Measurements from ENCODE around the gene SRPX. TPM values are rescaled to one million over a fixed set of nuclear protein-coding genes. Genes with fewer than 3 reads are reported as not detected.

The SRPX gene
- polyA plus RNA-seq, 1 donor: 18.9 TPM

GRCh38 chrX:38172596-38172995 lies 48.1 kb downstream of the SRPX start:
- no peak for DNase-seq
- H3K27me3 ChIP-seq (ENCODE audit: control insufficient read depth, insufficient read depth, low read length): no peaks in the 10 kb centered on the region
- WGBS (ENCODE audit: insufficient coverage, low lambda C conversion rate): no CpG with 5 or more reads among the region's 3 CpGs
- no peak overlapping the region for H3K4me3 ChIP-seq (ENCODE audit: low read length)
- H3K4me1 ChIP-seq (ENCODE audit: control insufficient read depth, insufficient read depth, low read length): no peaks in the 10 kb centered on the region
- H3K9me3 ChIP-seq (ENCODE audit: control insufficient read depth, low read depth, low read length): no peaks in the 10 kb centered on the region
- H3K27ac ChIP-seq (ENCODE audit: low read length): no peak overlapping the region
- no peaks in the 10 kb centered on the region for H3K36me3 ChIP-seq (ENCODE audit: control insufficient read depth, insufficient read depth, low read length)

- no peaks in the 10 kb centered on the region for H3K27me3 ChIP-seq (ENCODE audit: control insufficient read depth, insufficient read depth, low read length)
- no CpG with 5 or more reads among the region's 1 CpG for WGBS (ENCODE audit: insufficient coverage, low lambda C conversion rate)
- no peaks in the 10 kb centered on the region for H3K9me3 ChIP-seq (ENCODE audit: control insufficient read depth, low read depth, low read length)
- DNase-seq: no peak
- H3K4me1 ChIP-seq (ENCODE audit: control insufficient read depth, insufficient read depth, low read length): no peaks in the 10 kb centered on the region
- H3K36me3 ChIP-seq (ENCODE audit: control insufficient read depth, insufficient read depth, low read length): no peaks in the 10 kb centered on the region
- H3K4me3 ChIP-seq (ENCODE audit: low read length): no peak overlapping the region
- no peak overlapping the region for H3K27ac ChIP-seq (ENCODE audit: low read length)
These were observed 50.1 kb downstream of the SRPX start for GRCh38 chrX:38170556-38170955.

DNA sequence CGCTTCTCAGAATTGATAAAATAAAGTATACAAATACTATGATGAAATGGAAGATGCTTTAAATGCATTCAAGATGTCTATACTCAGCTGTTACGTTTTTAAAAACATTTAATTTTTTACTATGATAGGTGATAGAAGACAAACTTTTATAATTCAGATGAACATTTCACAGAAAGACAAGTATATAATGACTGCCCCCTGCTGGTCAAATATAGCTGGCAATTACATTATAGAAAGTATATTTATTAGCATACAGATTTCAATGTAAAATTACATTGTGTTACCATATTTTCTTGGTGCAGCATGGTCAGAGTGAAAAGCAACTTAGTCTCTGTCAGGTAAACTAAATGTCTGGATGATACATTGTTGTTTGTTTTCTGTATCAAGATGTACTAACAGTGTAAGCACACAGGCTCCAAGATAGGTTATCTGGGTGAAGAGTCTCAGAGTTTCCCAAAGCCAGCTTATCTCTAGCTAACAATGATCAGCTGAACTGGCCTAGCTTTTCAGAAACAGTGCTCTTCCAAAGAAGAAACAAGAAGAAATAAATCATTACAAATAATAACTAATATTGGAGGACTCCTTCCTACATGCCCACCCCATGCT lies 54.1 kb downstream of the SRPX start:
- WGBS (ENCODE audit: insufficient coverage, low lambda C conversion rate): no CpG with 5 or more reads among the region's 2 CpGs
- DNase-seq: peak; percentile 6 to 12
- no peaks in the 10 kb centered on the region for H3K9me3 ChIP-seq (ENCODE audit: control insufficient read depth, low read depth, low read length)
- no peaks in the 10 kb centered on the region for H3K36me3 ChIP-seq (ENCODE audit: control insufficient read depth, insufficient read depth, low read length)
- H3K27me3 ChIP-seq (ENCODE audit: control insufficient read depth, insufficient read depth, low read length): no peaks in the 10 kb centered on the region
- H3K27ac ChIP-seq (ENCODE audit: low read length): no peak overlapping the region
- H3K4me3 ChIP-seq (ENCODE audit: low read length): no peak overlapping the region
- no peaks in the 10 kb centered on the region for H3K4me1 ChIP-seq (ENCODE audit: control insufficient read depth, insufficient read depth, low read length)

DNA sequence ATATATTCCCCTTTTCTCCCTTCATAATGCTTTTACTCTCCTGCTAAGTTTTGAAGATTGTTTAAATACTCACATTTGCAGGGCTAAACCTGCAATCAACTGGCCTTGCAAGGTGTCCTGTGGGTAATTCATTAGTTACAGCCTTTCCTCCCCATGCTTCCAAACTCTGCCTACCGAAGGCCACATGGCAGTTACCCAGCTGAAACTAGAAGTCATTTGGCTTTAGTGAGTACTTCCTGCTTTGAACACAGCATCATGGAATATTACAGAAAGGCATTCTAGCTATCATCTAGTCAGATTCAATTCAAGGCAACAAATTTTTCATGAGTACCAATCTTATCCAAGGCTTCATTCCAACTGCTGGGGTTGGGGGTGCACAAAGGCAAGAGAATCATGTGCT lies 55.6 kb downstream of the SRPX start:
- Histone ChIP-seq H3K27me3 (ENCODE audit: control insufficient read depth, insufficient read depth, low read length) (no peaks in the 10 kb centered on the region), H3K27ac (ENCODE audit: low read length) (no peak overlapping the region), H3K9me3 (ENCODE audit: control insufficient read depth, low read depth, low read length) (no peaks in the 10 kb centered on the region), H3K36me3 (ENCODE audit: control insufficient read depth, insufficient read depth, low read length) (no peaks in the 10 kb centered on the region), H3K4me3 (ENCODE audit: low read length) (no peak overlapping the region), H3K4me1 (ENCODE audit: control insufficient read depth, insufficient read depth, low read length) (no peaks in the 10 kb centered on the region)
- no CpG with 5 or more reads among the region's 1 CpG for WGBS (ENCODE audit: insufficient coverage, low lambda C conversion rate)
- no peak for DNase-seq

- no peaks in the 10 kb centered on the region for H3K9me3 ChIP-seq (ENCODE audit: control insufficient read depth, low read depth, low read length)
- no peaks in the 10 kb centered on the region for H3K36me3 ChIP-seq (ENCODE audit: control insufficient read depth, insufficient read depth, low read length)
- H3K4me1 ChIP-seq (ENCODE audit: control insufficient read depth, insufficient read depth, low read length): no peaks in the 10 kb centered on the region
- H3K27ac ChIP-seq (ENCODE audit: low read length): no peak overlapping the region
- H3K4me3 ChIP-seq (ENCODE audit: low read length): no peak overlapping the region
- no peak for DNase-seq
- H3K27me3 ChIP-seq (ENCODE audit: control insufficient read depth, insufficient read depth, low read length): no peaks in the 10 kb centered on the region
These were observed 57.5 kb downstream of the SRPX start for GRCh38 chrX:38163193-38163592.

- no peaks in the 10 kb centered on the region for H3K9me3 ChIP-seq (ENCODE audit: control insufficient read depth, low read depth, low read length)
- no peaks in the 10 kb centered on the region for H3K36me3 ChIP-seq (ENCODE audit: control insufficient read depth, insufficient read depth, low read length)
- H3K27ac ChIP-seq (ENCODE audit: low read length): no peak overlapping the region
- no peaks in the 10 kb centered on the region for H3K4me1 ChIP-seq (ENCODE audit: control insufficient read depth, insufficient read depth, low read length)
- H3K4me3 ChIP-seq (ENCODE audit: low read length): no peak overlapping the region
- no peak for DNase-seq
- H3K27me3 ChIP-seq (ENCODE audit: control insufficient read depth, insufficient read depth, low read length): no peaks in the 10 kb centered on the region
- no CpG with 5 or more reads among the region's 7 CpGs for WGBS (ENCODE audit: insufficient coverage, low lambda C conversion rate)
These were observed 63.8 kb downstream of the SRPX start for GRCh38 chrX:38156838-38157237.

GRCh38 chrX:38154818-38155217 lies 65.9 kb downstream of the SRPX start:
- DNase-seq: no peak
- Histone ChIP-seq H3K9me3 (ENCODE audit: control insufficient read depth, low read depth, low read length) (no peaks in the 10 kb centered on the region), H3K27me3 (ENCODE audit: control insufficient read depth, insufficient read depth, low read length) (no peaks in the 10 kb centered on the region), H3K4me3 (ENCODE audit: low read length) (no peak overlapping the region), H3K36me3 (ENCODE audit: control insufficient read depth, insufficient read depth, low read length) (no peaks in the 10 kb centered on the region), H3K27ac (ENCODE audit: low read length) (no peak overlapping the region), H3K4me1 (ENCODE audit: control insufficient read depth, insufficient read depth, low read length) (no peaks in the 10 kb centered on the region)
- no CpG with 5 or more reads among the region's 2 CpGs for WGBS (ENCODE audit: insufficient coverage, low lambda C conversion rate)

DNA sequence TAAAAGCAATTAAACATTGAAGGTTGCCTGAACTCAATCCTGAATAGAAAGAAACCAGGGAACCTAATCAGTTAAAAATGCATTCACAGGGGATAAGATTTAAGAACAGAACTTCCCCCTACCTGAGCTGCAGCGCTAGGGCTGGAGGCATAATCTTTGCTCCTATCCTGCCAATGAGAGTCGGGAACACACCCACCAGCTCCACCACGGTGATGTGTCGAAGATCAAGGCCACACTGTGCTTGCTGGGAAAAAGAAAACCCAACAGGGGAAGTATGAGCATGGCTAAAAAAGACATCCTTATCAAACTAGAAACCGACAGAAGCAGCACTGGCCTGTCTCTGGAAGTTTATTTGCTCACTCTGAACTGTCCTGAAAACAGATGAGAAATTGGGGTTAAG lies 66.3 kb downstream of the SRPX start:
- H3K4me3 ChIP-seq (ENCODE audit: low read length): no peak overlapping the region
- H3K36me3 ChIP-seq (ENCODE audit: control insufficient read depth, insufficient read depth, low read length): no peaks in the 10 kb centered on the region
- H3K4me1 ChIP-seq (ENCODE audit: control insufficient read depth, insufficient read depth, low read length): no peaks in the 10 kb centered on the region
- WGBS (ENCODE audit: insufficient coverage, low lambda C conversion rate): no CpG with 5 or more reads among the region's 5 CpGs
- H3K9me3 ChIP-seq (ENCODE audit: control insufficient read depth, low read depth, low read length): no peaks in the 10 kb centered on the region
- no peak overlapping the region for H3K27ac ChIP-seq (ENCODE audit: low read length)
- H3K27me3 ChIP-seq (ENCODE audit: control insufficient read depth, insufficient read depth, low read length): no peaks in the 10 kb centered on the region
- DNase-seq: peak in 1 of 2 donors; percentile 27

- Histone ChIP-seq H3K9me3 (ENCODE audit: control insufficient read depth, low read depth, low read length) (no peaks in the 10 kb centered on the region), H3K4me1 (ENCODE audit: control insufficient read depth, insufficient read depth, low read length) (no peaks in the 10 kb centered on the region), H3K36me3 (ENCODE audit: control insufficient read depth, insufficient read depth, low read length) (no peaks in the 10 kb centered on the region), H3K4me3 (ENCODE audit: low read length) (no peak overlapping the region), H3K27me3 (ENCODE audit: control insufficient read depth, insufficient read depth, low read length) (no peaks in the 10 kb centered on the region), H3K27ac (ENCODE audit: low read length) (no peak overlapping the region)
- DNase-seq: no peak
- no CpG with 5 or more reads among the region's 5 CpGs for WGBS (ENCODE audit: insufficient coverage, low lambda C conversion rate)
These were observed 69.2 kb downstream of the SRPX start for GRCh38 chrX:38151441-38151840.

- Histone ChIP-seq H3K36me3 (ENCODE audit: control insufficient read depth, insufficient read depth, low read length) (no peaks in the 10 kb centered on the region), H3K27ac (ENCODE audit: low read length) (no peak overlapping the region), H3K4me3 (ENCODE audit: low read length) (no peak overlapping the region), H3K9me3 (ENCODE audit: control insufficient read depth, low read depth, low read length) (no peaks in the 10 kb centered on the region), H3K4me1 (ENCODE audit: control insufficient read depth, insufficient read depth, low read length) (no peaks in the 10 kb centered on the region), H3K27me3 (ENCODE audit: control insufficient read depth, insufficient read depth, low read length) (no peaks in the 10 kb centered on the region)
- WGBS (ENCODE audit: insufficient coverage, low lambda C conversion rate): no CpG with 5 or more reads among the region's 4 CpGs
- DNase-seq: no peak
These were observed 69.7 kb downstream of the SRPX start for GRCh38 chrX:38150993-38151392.

GRCh38 chrX:38149016-38149415 lies 71.7 kb downstream of the SRPX start:
- no peaks in the 10 kb centered on the region for H3K36me3 ChIP-seq (ENCODE audit: control insufficient read depth, insufficient read depth, low read length)
- H3K4me3 ChIP-seq (ENCODE audit: low read length): no peak overlapping the region
- no peaks in the 10 kb centered on the region for H3K9me3 ChIP-seq (ENCODE audit: control insufficient read depth, low read depth, low read length)
- no peak overlapping the region for H3K27ac ChIP-seq (ENCODE audit: low read length)
- no peaks in the 10 kb centered on the region for H3K27me3 ChIP-seq (ENCODE audit: control insufficient read depth, insufficient read depth, low read length)
- WGBS (ENCODE audit: insufficient coverage, low lambda C conversion rate): no CpG with 5 or more reads among the region's 2 CpGs
- no peak for DNase-seq
- no peaks in the 10 kb centered on the region for H3K4me1 ChIP-seq (ENCODE audit: control insufficient read depth, insufficient read depth, low read length)
